Thyroid gland (tissue), 4 donors: Measurements from ENCODE around the gene UNC5CL. TPM values are rescaled to one million over a fixed set of nuclear protein-coding genes. Genes with fewer than 3 reads are reported as not detected.
A peak's percentile ranks its signal among the peaks of the same experiment; 100 is the strongest.

ENCODE experiments used
- DNase-seq, 2 donors: peaks; one replicate each; pipeline ENCODE4 v3.0.0-alpha.2; 2019
- H3K27ac ChIP-seq, 3 donors: fragments of 200-600 bp; sonication (generic); 1 replicate in 2 of 3; 2 replicates in 1 of 3; pipeline ENCODE4 v1.5.1; 2016 to 2019; ENCODE audit warnings: mild to moderate bottlenecking in 1 of 3, moderate library complexity in 1 of 3
- H3K27me3 ChIP-seq: fragments of 200-600 bp; sonication (generic); one replicate; pipeline ENCODE4 v1.5.1; 2019
- H3K36me3 ChIP-seq, 2 donors: fragments of 200-600 bp; sonication (generic); one replicate each; pipeline ENCODE4 v1.5.1; 2016 to 2019
- H3K4me1 ChIP-seq, 2 donors: fragments of 200-600 bp; sonication (generic); one replicate each; pipeline ENCODE4 v1.5.1; 2017 to 2019
- H3K4me3 ChIP-seq, 3 donors: fragments of 200-600 bp; sonication (generic); replicated peaks in 1 of 3; 1 replicate in 2 of 3; 2 replicates in 1 of 3; pipeline ENCODE4 v1.5.1; 2016; ENCODE audit warnings: mild to moderate bottlenecking in 1 of 3
- H3K9me3 ChIP-seq: fragments of 200-600 bp; sonication (generic); one replicate; pipeline ENCODE4 v1.5.1; 2017
- POLR2A ChIP-seq, 2 donors: fragments of 450-650 bp; IDR thresholded peaks; one replicate each; pipeline ENCODE4 v1.6.1; 2017; ENCODE audit warnings: antibody characterized with exemption in 2 of 2, mild to moderate bottlenecking in 2 of 2, moderate library complexity in 1 of 2
- WGBS, 2 donors: methylation state at CpG; one replicate each; pipeline ENCODE4 v1.1.5; 2017; 5-methylcytosine and 5-hydroxymethylcytosine counted together
- intact Hi-C: fragments of 100-400 bp; cut with DNase I; formaldehyde crosslinking; loops from one replicate; pipeline ENCODE4 v1.15.1; 2023
- total RNA-seq, 4 donors: library from RNA; depleted of rRNA; stranded (reverse); fragments of >200 nt; gene quantifications; one replicate each; pipeline ENCODE4 v1.2.3, GENCODE V29; 2016
- TF ChIP-seq, protein P1 (sequence below), 6 experiments: fragments of 200-600 bp in 3 of 6; fragments of 450-650 bp in 3 of 6; sonication (generic) in 3 of 6; IDR thresholded peaks; one replicate each; pipeline ENCODE4 v1.5.1; 2016 to 2019; ENCODE audit warnings: antibody characterized with exemption in 6 of 6, mild to moderate bottlenecking in 2 of 6, inconsistent platforms in 1 of 6, moderate library complexity in 1 of 6

UNC5CL gene, protein sequence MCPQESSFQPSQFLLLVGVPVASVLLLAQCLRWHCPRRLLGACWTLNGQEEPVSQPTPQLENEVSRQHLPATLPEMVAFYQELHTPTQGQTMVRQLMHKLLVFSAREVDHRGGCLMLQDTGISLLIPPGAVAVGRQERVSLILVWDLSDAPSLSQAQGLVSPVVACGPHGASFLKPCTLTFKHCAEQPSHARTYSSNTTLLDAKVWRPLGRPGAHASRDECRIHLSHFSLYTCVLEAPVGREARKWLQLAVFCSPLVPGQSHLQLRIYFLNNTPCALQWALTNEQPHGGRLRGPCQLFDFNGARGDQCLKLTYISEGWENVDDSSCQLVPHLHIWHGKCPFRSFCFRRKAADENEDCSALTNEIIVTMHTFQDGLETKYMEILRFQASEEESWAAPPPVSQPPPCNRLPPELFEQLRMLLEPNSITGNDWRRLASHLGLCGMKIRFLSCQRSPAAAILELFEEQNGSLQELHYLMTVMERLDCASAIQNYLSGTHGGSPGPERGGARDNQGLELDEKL
- 1 to 10 TPM in 3 of 4 donors, under 1 TPM in 1; 0.93 to 3.6 (median 2.0) TPM for total RNA-seq

DNA sequence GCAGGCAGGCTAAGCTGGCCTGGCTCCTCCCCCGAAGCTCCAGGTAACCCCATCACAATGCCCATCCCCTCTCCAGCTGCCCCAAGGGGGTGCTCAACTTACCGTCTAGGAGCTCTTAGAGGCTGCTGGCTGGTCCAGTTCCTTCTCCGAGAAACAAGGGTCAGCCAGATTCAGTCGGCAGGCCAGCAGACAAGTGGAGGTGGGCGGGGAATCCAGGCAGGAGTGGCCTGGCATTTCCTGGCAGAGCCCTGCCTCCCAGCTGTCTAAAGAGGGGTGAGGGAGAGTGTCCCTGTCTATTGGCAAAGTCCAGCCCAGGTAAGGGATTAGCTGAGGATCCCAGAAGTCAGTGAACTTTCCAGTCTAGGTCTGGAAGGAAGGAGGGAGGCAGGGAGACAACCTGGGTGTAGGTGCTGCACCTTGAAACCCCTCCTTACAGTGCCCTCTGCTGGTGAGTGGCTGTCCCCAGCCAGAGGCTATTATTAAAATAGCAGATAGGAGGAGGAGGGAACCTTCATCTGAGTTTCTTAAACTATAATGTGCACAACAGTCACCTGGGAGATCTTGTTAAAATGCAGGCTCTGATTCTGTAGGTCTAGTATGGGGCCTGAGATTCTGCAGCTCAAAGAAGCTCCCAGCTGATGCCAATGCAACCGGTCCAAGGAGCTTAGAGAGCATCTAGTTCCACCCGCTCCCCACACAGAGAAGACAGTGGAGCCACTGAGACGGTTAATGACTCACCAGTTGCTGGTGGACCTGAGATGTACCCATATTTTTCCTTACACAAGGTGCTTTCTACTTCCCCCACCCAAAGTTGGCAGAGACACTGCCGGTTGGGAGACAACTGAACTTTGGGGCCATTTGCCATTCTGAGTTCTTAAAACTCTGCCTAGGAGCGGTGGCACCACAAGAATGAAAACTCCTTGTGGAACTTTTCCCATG, at the start of gene UNC5CL:
UNC5CL (minus strand) TSS at position 162 of the 939 bp plus-strand sequence. CDS start 4,147 bp downstream, outside the sequence.
- 59 to 85% methylated on average over 6 to 10 of the region's 10 CpGs for WGBS, 2 donors
- no peaks in the 10 kb centered on the region for H3K27me3 ChIP-seq
- no peak within 1 kb of the TSS for H3K4me3 ChIP-seq
- DNase-seq = peak; percentile 87 to 88
- H3K9me3 ChIP-seq = no peaks in the 10 kb centered on the region
- H3K4me1 ChIP-seq = peaks cover 5 to 14% of the 10 kb centered on the region in 2 donors
- TF ChIP-seq POLR2A (IDR thresholded peaks at IDR 0.05) = no peak
- TF ChIP-seq, protein P1, sequence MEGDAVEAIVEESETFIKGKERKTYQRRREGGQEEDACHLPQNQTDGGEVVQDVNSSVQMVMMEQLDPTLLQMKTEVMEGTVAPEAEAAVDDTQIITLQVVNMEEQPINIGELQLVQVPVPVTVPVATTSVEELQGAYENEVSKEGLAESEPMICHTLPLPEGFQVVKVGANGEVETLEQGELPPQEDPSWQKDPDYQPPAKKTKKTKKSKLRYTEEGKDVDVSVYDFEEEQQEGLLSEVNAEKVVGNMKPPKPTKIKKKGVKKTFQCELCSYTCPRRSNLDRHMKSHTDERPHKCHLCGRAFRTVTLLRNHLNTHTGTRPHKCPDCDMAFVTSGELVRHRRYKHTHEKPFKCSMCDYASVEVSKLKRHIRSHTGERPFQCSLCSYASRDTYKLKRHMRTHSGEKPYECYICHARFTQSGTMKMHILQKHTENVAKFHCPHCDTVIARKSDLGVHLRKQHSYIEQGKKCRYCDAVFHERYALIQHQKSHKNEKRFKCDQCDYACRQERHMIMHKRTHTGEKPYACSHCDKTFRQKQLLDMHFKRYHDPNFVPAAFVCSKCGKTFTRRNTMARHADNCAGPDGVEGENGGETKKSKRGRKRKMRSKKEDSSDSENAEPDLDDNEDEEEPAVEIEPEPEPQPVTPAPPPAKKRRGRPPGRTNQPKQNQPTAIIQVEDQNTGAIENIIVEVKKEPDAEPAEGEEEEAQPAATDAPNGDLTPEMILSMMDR (IDR thresholded peaks at IDR 0.05) = peak in 4 of 6 experiments; percentile 55 to 78 (median 74)
- H3K36me3 ChIP-seq = no peaks in the 10 kb centered on the region
- intact Hi-C loops = no loop called here
- H3K27ac ChIP-seq = peak within 1 kb of the TSS in 1 of 3 donors; percentile 57

DNA sequence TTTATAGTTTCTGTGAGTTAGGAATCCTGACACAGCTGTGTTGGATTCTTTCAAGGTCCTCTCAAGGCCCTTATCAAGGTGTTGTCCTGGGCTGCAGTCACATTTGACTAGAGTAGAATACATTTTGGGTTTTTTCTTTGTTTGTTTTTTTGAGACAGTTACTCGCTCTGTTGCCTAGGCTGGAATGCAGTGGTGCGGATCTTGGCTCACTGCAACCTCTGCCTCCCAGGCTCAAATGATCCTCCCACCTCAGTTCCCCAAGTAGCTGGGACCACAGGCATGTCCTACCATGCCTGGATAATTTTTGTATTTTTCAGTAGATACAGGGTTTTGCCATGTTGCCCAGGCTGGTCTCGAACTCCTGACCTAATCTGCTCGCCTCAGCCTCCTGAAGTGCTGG, 49.4 kb upstream of the UNC5CL start:
- WGBS, 2 donors = 71 to 74% methylated on average over 4 of the region's 4 CpGs
- peak; percentile 53 to 68 for DNase-seq
- H3K4me1 ChIP-seq = peaks cover 30 to 40% of the 10 kb centered on the region in 2 donors
- H3K4me3 ChIP-seq = no peak overlapping the region
- peaks cover 21 to 26% of the 10 kb centered on the region in 2 donors for H3K36me3 ChIP-seq
- TF ChIP-seq POLR2A (IDR thresholded peaks at IDR 0.05) = no peak
- TF ChIP-seq, protein P1 (IDR thresholded peaks at IDR 0.05) = no peak
- intact Hi-C loops = no loop called here
- no peaks in the 10 kb centered on the region for H3K27me3 ChIP-seq
- H3K9me3 ChIP-seq = no peaks in the 10 kb centered on the region
- peak overlapping the region; percentile 7 to 55 (median 38) for H3K27ac ChIP-seq

DNA sequence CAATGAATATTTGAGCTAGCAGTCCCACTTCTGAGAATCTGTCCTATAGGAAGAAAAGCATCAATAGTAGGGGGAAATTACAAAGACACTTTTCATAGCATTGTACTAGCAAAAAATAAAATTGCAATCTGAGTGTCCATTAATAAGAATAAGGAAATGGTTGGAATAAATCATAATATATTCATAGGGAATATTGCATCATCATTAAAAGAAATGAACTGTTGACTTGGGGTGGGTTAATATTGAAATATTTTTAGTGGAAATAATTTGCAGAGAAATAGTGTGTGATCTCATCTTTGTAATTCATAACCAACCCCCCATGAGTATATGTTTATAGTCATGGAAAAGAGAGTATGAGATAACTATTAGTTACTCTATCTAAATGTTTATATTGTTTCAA, 46.2 kb upstream of the UNC5CL start:
- peaks cover 10 to 18% of the 10 kb centered on the region in 2 donors for H3K4me1 ChIP-seq
- no peaks in the 10 kb centered on the region for H3K9me3 ChIP-seq
- TF ChIP-seq POLR2A (IDR thresholded peaks at IDR 0.05) = no peak
- TF ChIP-seq, protein P1 (IDR thresholded peaks at IDR 0.05) = no peak
- H3K27ac ChIP-seq = no peak overlapping the region
- peaks cover 18 to 21% of the 10 kb centered on the region in 2 donors for H3K36me3 ChIP-seq
- intact Hi-C loops = no loop called here
- H3K27me3 ChIP-seq = no peaks in the 10 kb centered on the region
- no peak for DNase-seq
- no peak overlapping the region for H3K4me3 ChIP-seq

GRCh38 chr6:41083072-41083471, 44.1 kb upstream of the UNC5CL start:
- DNase-seq = no peak
- no peaks in the 10 kb centered on the region for H3K27me3 ChIP-seq
- peaks cover 10 to 12% of the 10 kb centered on the region in 2 donors for H3K36me3 ChIP-seq
- intact Hi-C loops = no loop called here
- H3K4me3 ChIP-seq = no peak overlapping the region
- no peak for TF ChIP-seq POLR2A (IDR thresholded peaks at IDR 0.05)
- TF ChIP-seq, protein P1 (IDR thresholded peaks at IDR 0.05) = no peak
- peaks cover 2 to 12% of the 10 kb centered on the region in 2 donors for H3K4me1 ChIP-seq
- H3K9me3 ChIP-seq = no peaks in the 10 kb centered on the region
- peak overlapping the region in 1 of 3 donors; percentile 3 for H3K27ac ChIP-seq
